ENCODE data around the gene FAM222A.

DNA sequence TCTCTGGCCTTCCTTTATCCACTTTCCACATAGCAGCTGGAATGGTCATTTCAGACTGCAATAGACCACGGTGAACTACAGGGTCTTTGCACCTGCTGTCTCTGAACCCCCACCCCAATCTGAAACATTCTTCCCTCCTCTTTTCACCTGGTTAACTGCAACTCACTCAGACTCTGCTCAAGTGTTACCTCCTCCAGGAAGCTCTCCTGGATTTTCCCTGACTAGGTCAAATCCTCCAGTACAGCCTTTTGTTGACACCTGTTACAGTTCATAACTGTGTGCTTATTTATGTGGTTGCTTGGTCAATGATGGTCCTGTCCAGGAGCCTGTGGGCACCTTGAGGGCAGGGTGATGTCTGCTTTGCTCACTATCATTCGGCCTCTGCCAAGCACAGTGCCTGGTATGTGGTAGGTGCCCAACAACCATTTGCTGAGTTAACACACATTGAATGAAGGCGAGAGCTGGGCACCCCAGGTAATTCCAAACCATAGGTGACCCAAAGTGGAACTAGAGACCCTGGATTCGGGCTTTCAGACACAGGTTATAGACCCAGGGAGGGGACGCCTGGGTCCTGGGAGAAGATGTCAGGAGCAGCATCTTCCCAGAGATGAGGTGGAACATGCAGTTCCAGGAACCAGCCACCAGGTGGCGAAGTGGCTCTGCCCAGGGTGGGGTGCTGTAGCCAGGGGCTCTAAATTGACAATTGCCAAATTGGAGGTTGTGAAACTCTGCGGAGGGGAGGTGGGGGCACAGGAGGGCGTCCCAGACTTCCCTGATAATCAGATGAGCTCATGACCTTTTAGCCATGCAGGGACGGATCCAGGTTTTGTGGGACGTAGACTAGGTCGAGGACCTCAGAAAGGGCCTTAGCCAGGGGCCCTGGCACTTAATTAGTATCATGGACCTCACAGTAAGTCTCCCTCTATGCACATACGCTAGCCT, 91.5 kb downstream of the FAM222A start:
- peak; percentile 97 for TF ChIP-seq CTCF (IDR thresholded peaks at IDR 0.05; ENCODE audit: low read depth, low read length, poor library complexity, severe bottlenecking)
- TF ChIP-seq EZH2phosphoT487 (IDR thresholded peaks at IDR 0.05; ENCODE audit: borderline replicate concordance, low read length): no peak
